ENCODE measurements around the gene SLC1A2.
A peak's percentile ranks its signal among the peaks of the same experiment; 100 is the strongest.

Gene SLC1A2

DNA sequence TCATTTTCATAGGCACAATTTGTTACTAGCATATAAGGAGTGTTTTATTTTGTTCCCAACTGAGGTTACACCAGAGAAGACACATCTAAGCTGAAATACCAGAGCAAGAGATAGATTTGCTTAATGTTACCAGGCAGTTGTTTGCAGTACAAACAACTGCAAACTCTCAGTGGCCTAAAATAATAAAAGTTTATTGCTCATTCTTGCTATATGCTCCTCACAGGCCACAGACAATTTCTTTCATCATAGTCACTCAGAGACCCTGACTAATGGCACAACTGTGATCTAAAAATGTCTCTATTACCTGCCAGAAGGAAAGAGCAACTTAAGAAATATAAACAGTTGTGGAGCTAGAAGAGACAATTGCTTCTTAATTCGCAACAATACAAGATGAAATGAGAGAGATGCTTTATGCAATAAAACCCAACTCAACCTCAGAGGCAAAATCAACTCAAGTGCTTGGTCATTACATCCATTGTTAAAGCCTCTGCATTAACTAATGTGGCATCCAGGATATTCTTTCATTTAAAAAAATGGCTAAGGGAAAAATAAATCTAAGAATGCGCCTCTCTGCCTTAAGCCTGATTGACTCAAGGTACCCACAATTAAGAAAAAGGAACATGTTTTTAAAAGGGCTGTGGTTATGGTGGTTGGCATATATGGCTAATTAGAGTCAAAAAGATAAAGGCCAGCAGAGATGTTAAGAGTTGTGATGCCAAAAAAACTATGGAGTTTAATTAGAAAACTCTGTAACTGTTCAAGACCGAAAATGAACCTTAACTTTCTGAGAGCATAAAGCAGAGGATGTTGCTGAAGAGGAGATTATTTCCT lies 176.7 kb downstream of the SLC1A2 start:
- in situ Hi-C loops (cut with HindIII; ENCODE audit: low pct_ligation_motif_present, low pct_unique_long_range_greater_than_20kb, low sequenced_read_pairs): no loop called here
- no peak for DNase-seq

GRCh38 chr11:35241531-35241930 lies 177.8 kb downstream of the SLC1A2 start:
- in situ Hi-C loops (cut with HindIII; ENCODE audit: low pct_ligation_motif_present, low pct_unique_long_range_greater_than_20kb, low sequenced_read_pairs): no loop called here
- DNase-seq: no peak

- no peak for DNase-seq
- in situ Hi-C loops (cut with HindIII; ENCODE audit: low pct_ligation_motif_present, low pct_unique_long_range_greater_than_20kb, low sequenced_read_pairs): no loop called here
Measured at GRCh38 chr11:35241083-35241482, 178.3 kb downstream of the SLC1A2 start.

DNA sequence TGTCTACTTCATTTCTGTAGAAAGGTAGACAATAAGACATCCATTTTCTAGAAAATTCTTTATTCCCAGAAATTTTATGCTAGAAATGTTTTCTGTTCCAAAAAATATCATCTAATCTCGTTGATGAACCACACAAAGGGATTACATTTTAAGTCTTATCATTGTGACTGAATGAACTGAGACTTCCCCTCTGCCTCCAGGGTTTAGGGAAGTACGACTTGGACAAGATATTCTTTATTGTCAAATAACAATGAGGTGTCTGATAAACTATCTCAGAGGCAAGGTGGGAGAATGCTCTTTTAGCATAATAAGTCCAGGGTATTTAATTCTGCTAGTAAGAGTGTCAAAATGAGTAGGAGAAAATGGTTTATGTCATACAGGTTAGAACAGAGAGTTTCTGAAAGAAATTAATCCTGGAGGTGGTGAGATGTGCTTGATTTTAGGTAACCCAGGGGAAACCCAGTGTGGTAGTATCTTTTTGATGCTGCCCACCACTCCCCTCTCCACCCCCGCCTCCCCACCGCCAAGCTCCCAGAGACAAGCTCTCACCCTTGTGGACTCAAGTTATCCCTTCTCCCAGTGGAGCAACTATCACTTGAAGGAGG lies 179.8 kb downstream of the SLC1A2 start:
- in situ Hi-C loops (cut with HindIII; ENCODE audit: low pct_ligation_motif_present, low pct_unique_long_range_greater_than_20kb, low sequenced_read_pairs): no loop called here

GRCh38 chr11:35238882-35239281 lies 180.5 kb downstream of the SLC1A2 start:
- in situ Hi-C loops (cut with HindIII; ENCODE audit: low pct_ligation_motif_present, low pct_unique_long_range_greater_than_20kb, low sequenced_read_pairs): no loop called here
- DNase-seq: no peak

More for the DNA sequence above, 179.8 kb downstream of the SLC1A2 start:
- no peak for DNase-seq

DNA sequence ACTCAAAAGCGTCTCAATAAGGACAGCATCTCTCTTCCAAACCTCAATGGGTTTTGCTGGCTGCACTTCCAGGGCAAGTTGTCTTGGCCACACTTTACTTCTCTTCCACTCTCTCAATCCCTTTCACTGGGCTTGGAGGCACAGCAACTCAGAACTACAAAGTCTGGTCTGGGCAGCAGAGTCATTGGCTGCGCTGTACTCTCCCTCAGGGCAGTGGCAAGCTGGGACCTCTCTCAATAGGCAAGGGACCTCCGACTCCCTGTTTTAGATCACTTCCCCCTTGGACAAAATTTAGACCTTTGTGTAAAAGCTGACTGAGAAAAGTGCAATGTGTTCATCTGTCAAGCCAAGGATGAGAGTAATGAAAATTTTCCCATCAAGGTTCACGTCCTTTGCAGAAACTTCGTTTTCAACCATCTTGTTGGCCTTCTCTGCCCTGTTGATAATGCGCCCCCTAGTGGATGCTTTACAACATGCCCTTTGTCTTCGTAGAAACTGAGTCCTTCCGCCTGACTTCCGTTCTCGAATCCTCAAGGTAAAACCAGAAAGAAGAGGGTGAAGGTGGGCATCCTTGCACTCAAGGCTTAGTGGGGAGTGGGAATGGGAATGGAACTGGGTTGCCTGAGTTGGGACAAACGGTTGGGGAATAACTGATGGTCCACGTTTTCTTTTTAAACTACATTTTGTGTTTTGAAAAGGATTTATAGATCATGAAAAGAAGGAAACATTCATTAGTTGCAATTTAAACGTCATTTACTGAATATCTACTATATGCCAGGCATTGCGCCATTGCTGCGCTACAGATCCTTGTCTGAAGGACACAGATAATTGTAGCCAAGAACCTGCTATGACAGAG lies 181.3 kb downstream of the SLC1A2 start:
- DNase-seq: peak; percentile 39
- in situ Hi-C loops (cut with HindIII; ENCODE audit: low pct_ligation_motif_present, low pct_unique_long_range_greater_than_20kb, low sequenced_read_pairs): no loop called here

GRCh38 chr11:35237351-35237750 lies 182.0 kb downstream of the SLC1A2 start:
- in situ Hi-C loops (cut with HindIII; ENCODE audit: low pct_ligation_motif_present, low pct_unique_long_range_greater_than_20kb, low sequenced_read_pairs): no loop called here
- no peak for DNase-seq

- no peak for DNase-seq
- in situ Hi-C loops (cut with HindIII; ENCODE audit: low pct_ligation_motif_present, low pct_unique_long_range_greater_than_20kb, low sequenced_read_pairs): no loop called here
Measured at GRCh38 chr11:35236667-35237003, 182.7 kb downstream of the SLC1A2 start.

- DNase-seq: peak; percentile 45
- in situ Hi-C loops (cut with HindIII; ENCODE audit: low pct_ligation_motif_present, low pct_unique_long_range_greater_than_20kb, low sequenced_read_pairs): no loop called here
Measured at GRCh38 chr11:35235936-35236666, 183.3 kb downstream of the SLC1A2 start.

GRCh38 chr11:35235498-35235897 lies 183.9 kb downstream of the SLC1A2 start:
- in situ Hi-C loops (cut with HindIII; ENCODE audit: low pct_ligation_motif_present, low pct_unique_long_range_greater_than_20kb, low sequenced_read_pairs): no loop called here
- no peak for DNase-seq

GRCh38 chr11:35235157-35235468 lies 184.2 kb downstream of the SLC1A2 start:
- in situ Hi-C loops (cut with HindIII; ENCODE audit: low pct_ligation_motif_present, low pct_unique_long_range_greater_than_20kb, low sequenced_read_pairs): no loop called here
- DNase-seq: no peak

GRCh38 chr11:35234460-35235156 lies 184.8 kb downstream of the SLC1A2 start:
- in situ Hi-C loops (cut with HindIII; ENCODE audit: low pct_ligation_motif_present, low pct_unique_long_range_greater_than_20kb, low sequenced_read_pairs): no loop called here
- DNase-seq: no peak

DNA sequence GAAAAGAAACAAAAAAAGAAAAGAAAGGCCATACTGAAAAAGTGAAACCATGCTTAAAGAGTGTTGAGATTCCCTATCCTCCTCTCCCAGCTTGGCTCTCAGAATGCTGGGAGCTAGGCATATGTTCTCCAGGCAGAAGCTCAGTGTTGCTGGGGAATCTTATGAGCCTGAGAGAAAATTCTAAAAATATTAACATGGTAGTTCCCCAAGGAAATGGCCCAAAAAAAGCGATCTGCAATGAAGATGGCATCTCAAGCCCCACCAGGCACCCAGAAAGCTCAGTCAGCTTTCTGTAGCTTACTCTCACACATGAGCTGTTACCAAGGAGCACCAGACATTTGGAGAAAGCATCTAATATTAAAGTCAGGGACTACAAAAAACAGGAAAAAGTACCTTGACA lies 185.8 kb downstream of the SLC1A2 start:
- no peak for DNase-seq
- in situ Hi-C loops (cut with HindIII; ENCODE audit: low pct_ligation_motif_present, low pct_unique_long_range_greater_than_20kb, low sequenced_read_pairs): no loop called here

DNA sequence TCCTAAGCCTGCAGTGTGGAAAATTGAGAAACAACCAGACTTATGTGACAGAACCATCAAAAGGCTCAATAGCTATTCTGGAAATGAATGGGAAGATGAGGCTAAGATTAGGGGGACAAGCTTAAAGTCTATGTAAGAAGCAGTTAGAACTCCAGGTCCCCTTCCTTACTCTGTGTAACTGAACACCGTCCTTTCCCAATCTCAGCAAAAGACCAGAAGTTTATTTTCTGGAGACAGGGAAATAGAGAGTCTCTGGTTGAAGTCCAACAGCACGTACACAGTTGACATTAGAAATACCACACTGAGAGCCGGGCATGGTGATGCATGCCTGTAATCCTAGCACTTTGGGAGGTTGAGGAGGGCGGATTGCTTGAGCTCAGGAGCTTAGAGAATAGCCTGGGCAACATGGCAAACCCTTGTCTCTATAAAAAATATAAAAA lies 186.4 kb downstream of the SLC1A2 start:
- no peak for DNase-seq

GRCh38 chr11:35231076-35231860 lies 188.1 kb downstream of the SLC1A2 start:
- in situ Hi-C loops (cut with HindIII; ENCODE audit: low pct_ligation_motif_present, low pct_unique_long_range_greater_than_20kb, low sequenced_read_pairs): no loop called here
- no peak for DNase-seq

More for the DNA sequence above, 186.4 kb downstream of the SLC1A2 start:
- in situ Hi-C loops (cut with HindIII; ENCODE audit: low pct_ligation_motif_present, low pct_unique_long_range_greater_than_20kb, low sequenced_read_pairs): no loop called here

DNA sequence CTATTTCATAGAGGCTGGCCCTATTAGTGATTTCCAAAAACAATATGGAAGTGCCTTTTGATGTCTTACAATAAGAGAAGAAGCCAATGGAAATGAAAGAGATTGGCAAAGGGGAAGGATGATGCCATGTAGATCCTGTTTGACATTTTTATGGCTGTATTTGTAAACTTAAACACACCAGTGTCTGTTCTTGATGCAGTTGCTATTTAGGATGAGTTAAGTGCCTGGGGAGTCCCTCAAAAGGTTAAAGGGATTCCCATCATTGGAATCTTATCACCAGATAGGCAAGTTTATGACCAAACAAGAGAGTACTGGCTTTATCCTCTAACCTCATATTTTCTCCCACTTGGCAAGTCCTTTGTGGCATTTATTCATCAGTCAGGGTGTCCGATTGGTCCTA lies 189.0 kb downstream of the SLC1A2 start:
- no peak for DNase-seq
- in situ Hi-C loops (cut with HindIII; ENCODE audit: low pct_ligation_motif_present, low pct_unique_long_range_greater_than_20kb, low sequenced_read_pairs): no loop called here

- in situ Hi-C loops (cut with HindIII; ENCODE audit: low pct_ligation_motif_present, low pct_unique_long_range_greater_than_20kb, low sequenced_read_pairs): no loop called here
- no peak for DNase-seq
Measured at GRCh38 chr11:35228328-35228725, 191.0 kb downstream of the SLC1A2 start.

Measured in ACHN (cell line).